Suprapubic skin (tissue), 4 donors: ENCODE results near the gene PMEL.
"Not testable (repeated sequence)": the region's sequence is repeated elsewhere in the genome, so short reads cannot be mapped to it uniquely, and the experiment has no call there.

Experiments used
- CTCF ChIP-seq, 2 donors: fragments of 200-600 bp in 1 of 2; fragments of 450-650 bp in 1 of 2; sonication (generic) in 1 of 2; IDR thresholded peaks; one replicate each; pipeline ENCODE4 v1.5.1; 2016 to 2019; ENCODE audit warnings: antibody characterized with exemption in 2 of 2, mild to moderate bottlenecking in 1 of 2, moderate library complexity in 1 of 2
- EP300 ChIP-seq: sonication (generic); formaldehyde crosslinking; IDR thresholded peaks from one replicate; pipeline ENCODE4 v1.6.1; 2017; ENCODE audit warnings: antibody characterized with exemption
- POLR2A ChIP-seq, 2 donors: fragments of 450-650 bp; IDR thresholded peaks; one replicate each; pipeline ENCODE4 v1.6.1; 2017; ENCODE audit warnings: antibody characterized with exemption in 2 of 2, mild to moderate bottlenecking in 2 of 2, moderate library complexity in 2 of 2
- POLR2AphosphoS5 ChIP-seq, 3 donors: sonication (generic); formaldehyde crosslinking; IDR thresholded peaks; one replicate each; pipeline ENCODE4 v1.6.1; 2017; ENCODE audit warnings: antibody characterized with exemption in 3 of 3

- not testable (repeated sequence) for TF ChIP-seq CTCF (IDR thresholded peaks at IDR 0.05); POLR2A (IDR thresholded peaks at IDR 0.05); POLR2AphosphoS5 (IDR thresholded peaks at IDR 0.05); EP300
These were observed 42.2 kb downstream of the PMEL start for GRCh38 chr12:55923648-55924047.
